HT1080 (cell line): Measurements from ENCODE around the gene XRRA1. TPM values are rescaled to one million over a fixed set of nuclear protein-coding genes. Genes with fewer than 3 reads are reported as not detected.
"Not testable (repeated sequence)": the region's sequence is repeated elsewhere in the genome, so short reads cannot be mapped to it uniquely, and the experiment has no call there.

ENCODE experiments used
- DNase-seq: peaks from one replicate; pipeline ENCODE4 v3.0.0-alpha.2; 2015; ENCODE audit warnings: low read depth
- small RNA-seq: library from RNA; depleted of rRNA; stranded (forward); fragments of <200 nt; gene quantifications from one replicate; pipeline ENCODE3, GENCODE V24; 2014
- total RNA-seq: library from RNA; depleted of rRNA; stranded (reverse); fragments of >200 nt; shearing (Covaris generic); gene quantifications from 2 replicates; pipeline ENCODE4 v1.2.3, GENCODE V29; 2014; rRNA removed

Gene XRRA1
- total RNA-seq, 1 experiment from 2014 or later, result 7.9 TPM

- no peak for DNase-seq
Observed at GRCh38 chr11:74837191-74837590, 111.7 kb downstream of the XRRA1 start.

GRCh38 chr11:74826901-74827300, 122.0 kb downstream of the XRRA1 start:
- no peak for DNase-seq

- not testable (repeated sequence) for DNase-seq
Observed at GRCh38 chr11:74825596-74825995, 123.3 kb downstream of the XRRA1 start.

GRCh38 chr11:74824285-74824982, 124.5 kb downstream of the XRRA1 start:
- DNase-seq, result no peak

GRCh38 chr11:74822170-74822569, 126.7 kb downstream of the XRRA1 start:
- no peak for DNase-seq

- peak; percentile 84 for DNase-seq
Observed at GRCh38 chr11:74820763-74821162, 128.1 kb downstream of the XRRA1 start.

GRCh38 chr11:74819400-74819799, 129.5 kb downstream of the XRRA1 start:
- no peak for DNase-seq

- DNase-seq, result peak; percentile 5
Observed at GRCh38 chr11:74818283-74818946, 130.5 kb downstream of the XRRA1 start.

- no peak for DNase-seq
Observed at GRCh38 chr11:74816664-74817063, 132.2 kb downstream of the XRRA1 start.

GRCh38 chr11:74815966-74816365, 132.9 kb downstream of the XRRA1 start:
- no peak for DNase-seq

GRCh38 chr11:74809801-74810200, 139.1 kb downstream of the XRRA1 start:
- no peak for DNase-seq

- DNase-seq, result no peak
Observed at GRCh38 chr11:74806267-74806666, 142.6 kb downstream of the XRRA1 start.

- no peak for DNase-seq
Observed at GRCh38 chr11:74791333-74792100, 157.4 kb downstream of the XRRA1 start.

Small RNAs within 50 kb of the gene (small RNA-seq; reads per million reads assigned to genes)
- not detected for gene RN7SL239P
- gene RNU6-216P, result not detected

Other genes starting within 250 kb of the XRRA1 start
- not detected in 2 replicates for gene CHRDL2, start 217.7 kb downstream of the XRRA1 start, total RNA-seq
- 13.0 TPM in 2 replicates for gene RNF169, start 200.2 kb downstream of the XRRA1 start, total RNA-seq
- gene SPCS2, start 175 bp upstream of the XRRA1 start, total RNA-seq, result 33.5 and 137 TPM in 2 replicates
- 16.6 and 24.4 TPM in 2 replicates for gene NEU3, start 39.8 kb upstream of the XRRA1 start, total RNA-seq
- 0.07 TPM in 1 of 2 replicates, not detected in the other for gene OR2AT4, start 147.8 kb upstream of the XRRA1 start, total RNA-seq
- not detected in 2 replicates for gene SLCO2B1, start 202.0 kb upstream of the XRRA1 start, total RNA-seq